Measurements from ENCODE around the gene RNASEL.

GRCh38 chr1:182629080-182629479, 40.0 kb upstream of the RNASEL start:
- TF ChIP-seq SUZ12 (IDR thresholded peaks at IDR 0.05; ENCODE audit: extremely low read depth, insufficient read depth, insufficient read length) (no peak), ZNF274 (IDR thresholded peaks at IDR 0.05; ENCODE audit: low read depth, low read length) (no peak)

Measured in NT2/D1 (cell line).